ENCODE measurements around the gene ERCC6L2.

The ERCC6L2 gene

DNA sequence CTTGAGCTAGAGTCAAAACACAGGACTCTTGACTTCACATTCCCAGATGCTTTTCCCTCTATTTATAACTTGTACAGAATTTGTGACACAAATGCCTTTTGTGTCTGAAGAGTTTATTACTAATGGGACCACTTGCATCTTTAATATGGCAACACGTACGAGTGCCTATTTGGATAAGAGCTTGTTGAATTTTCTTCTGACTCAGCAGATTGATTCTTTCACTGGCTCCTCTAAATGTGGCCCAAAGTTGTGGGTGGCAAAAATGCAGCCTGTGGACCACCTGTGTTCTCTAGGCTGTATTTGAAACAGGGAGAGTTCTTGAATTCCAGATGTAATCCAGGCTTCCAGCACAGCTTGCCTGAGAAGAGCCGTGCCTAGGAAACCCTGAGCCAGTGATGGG is 34.1 kb upstream of the ERCC6L2 start:
- Histone ChIP-seq H3K27me3 (ENCODE audit: insufficient read depth, low read length) (no peaks in the 10 kb centered on the region), H3K36me3 (ENCODE audit: insufficient read depth, low read depth, low read length) (no peaks in the 10 kb centered on the region), H3K9me3 (ENCODE audit: insufficient read depth, low read depth, low read length) (no peaks in the 10 kb centered on the region; the same call in 1 of the 2 replicates), H3K9ac (ENCODE audit: low read depth, low read length) (no peak overlapping the region), H3K27ac (ENCODE audit: low read length) (no peak overlapping the region), H3K4me3 (ENCODE audit: low read length) (no peak overlapping the region), H3K4me1 (ENCODE audit: insufficient read depth, low read length) (no peaks in the 10 kb centered on the region; the same call in 1 of the 2 replicates)

- Histone ChIP-seq H3K27me3 (ENCODE audit: insufficient read depth, low read length) (no peaks in the 10 kb centered on the region), H3K9ac (ENCODE audit: low read depth, low read length) (no peak overlapping the region), H3K4me1 (ENCODE audit: insufficient read depth, low read length) (no peaks in the 10 kb centered on the region; the same call in 1 of the 2 replicates), H3K36me3 (ENCODE audit: insufficient read depth, low read depth, low read length) (no peaks in the 10 kb centered on the region), H3K4me3 (ENCODE audit: low read length) (no peak overlapping the region), H3K27ac (ENCODE audit: low read length) (no peak overlapping the region), H3K9me3 (ENCODE audit: insufficient read depth, low read depth, low read length) (no peaks in the 10 kb centered on the region; the same call in 1 of the 2 replicates)
Observed at GRCh38 chr9:95845751-95846150, 29.7 kb upstream of the ERCC6L2 start.

GRCh38 chr9:95848764-95849163 is 26.7 kb upstream of the ERCC6L2 start:
- Histone ChIP-seq H3K4me1 (ENCODE audit: insufficient read depth, low read length) (no peaks in the 10 kb centered on the region; the same call in 1 of the 2 replicates), H3K9me3 (ENCODE audit: insufficient read depth, low read depth, low read length) (no peaks in the 10 kb centered on the region; the same call in 1 of the 2 replicates), H3K36me3 (ENCODE audit: insufficient read depth, low read depth, low read length) (no peaks in the 10 kb centered on the region), H3K27me3 (ENCODE audit: insufficient read depth, low read length) (no peaks in the 10 kb centered on the region), H3K4me3 (ENCODE audit: low read length) (no peak overlapping the region), H3K9ac (ENCODE audit: low read depth, low read length) (no peak overlapping the region), H3K27ac (ENCODE audit: low read length) (no peak overlapping the region)

DNA sequence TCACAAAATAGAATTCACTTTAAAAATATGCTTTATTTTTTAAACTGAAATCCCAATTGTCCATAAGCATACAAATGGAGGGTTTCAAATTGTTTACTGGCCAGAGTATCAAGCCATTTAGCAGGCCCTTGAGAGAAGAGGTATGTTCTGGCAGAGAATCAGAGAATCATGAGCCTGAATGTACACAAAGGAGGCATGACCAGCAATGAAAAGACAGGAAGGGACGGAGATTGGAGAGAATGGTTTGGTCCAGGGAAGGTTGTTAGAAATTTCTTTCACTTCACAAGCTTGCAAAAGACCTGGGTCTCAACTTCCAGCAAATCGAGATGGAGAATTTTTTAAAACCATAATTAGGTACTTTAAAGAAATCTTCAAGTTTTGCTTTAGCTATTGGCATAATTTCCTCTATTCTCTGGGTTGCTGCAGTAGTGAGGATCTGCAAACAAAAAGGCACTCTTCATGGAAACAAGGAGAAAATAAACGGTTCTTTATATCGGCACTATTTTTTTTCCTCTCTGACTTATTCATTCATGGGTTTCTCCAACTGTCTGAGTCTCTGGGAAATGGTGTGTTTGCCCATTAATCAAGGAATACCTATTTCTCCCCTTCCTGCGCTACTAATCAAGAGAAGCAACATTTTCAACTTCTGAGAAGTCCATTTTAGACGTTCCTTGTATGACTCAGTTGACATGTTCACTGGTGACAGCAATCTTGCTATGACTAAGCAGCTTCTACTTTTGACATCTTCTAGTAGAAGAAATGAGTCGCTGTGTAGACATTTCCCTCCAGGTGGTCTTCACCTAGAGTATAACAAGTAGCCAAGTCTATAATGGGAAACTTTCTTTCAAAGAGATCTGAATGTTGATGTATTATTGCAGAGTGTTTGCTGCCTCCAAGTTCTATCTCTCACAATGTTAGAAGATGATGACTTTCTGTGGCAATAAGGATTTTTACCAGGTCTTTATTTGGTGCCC is 23.1 kb upstream of the ERCC6L2 start:
- Histone ChIP-seq H3K4me1 (ENCODE audit: insufficient read depth, low read length) (no peaks in the 10 kb centered on the region; the same call in 1 of the 2 replicates), H3K27ac (ENCODE audit: low read length) (no peak overlapping the region), H3K9ac (ENCODE audit: low read depth, low read length) (no peak overlapping the region), H3K4me3 (ENCODE audit: low read length) (no peak overlapping the region), H3K27me3 (ENCODE audit: insufficient read depth, low read length) (no peaks in the 10 kb centered on the region), H3K9me3 (ENCODE audit: insufficient read depth, low read depth, low read length) (no peaks in the 10 kb centered on the region; the same call in 1 of the 2 replicates), H3K36me3 (ENCODE audit: insufficient read depth, low read depth, low read length) (no peaks in the 10 kb centered on the region)

DNA sequence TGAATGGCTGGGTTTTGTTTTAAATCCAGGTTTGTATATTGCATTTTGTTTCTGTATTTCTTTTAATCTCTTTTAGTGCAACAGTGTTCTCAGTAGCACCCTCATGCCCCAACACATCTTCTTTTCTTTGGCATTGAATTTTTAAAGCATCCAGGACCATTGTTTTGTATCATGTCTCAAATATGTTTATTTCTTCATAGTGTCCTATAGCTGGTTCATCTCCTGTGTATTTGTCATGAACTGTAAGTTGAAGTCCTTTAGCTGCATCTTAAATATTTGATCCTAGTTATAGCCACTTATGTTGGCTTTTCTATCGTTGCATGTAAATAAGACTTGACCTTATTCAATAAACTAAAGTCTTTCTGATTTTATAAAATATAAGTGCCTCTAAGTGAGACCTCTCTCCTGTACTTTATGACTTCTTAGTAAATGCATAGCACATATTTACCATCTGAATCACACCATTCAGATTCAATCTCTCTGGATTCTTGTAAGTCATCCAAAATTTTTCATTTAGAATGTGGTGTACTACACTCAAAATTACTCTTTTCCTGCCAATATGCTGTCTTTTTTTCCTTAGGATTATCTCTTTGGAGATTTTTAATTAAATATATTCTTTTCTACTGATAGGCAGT is 21.0 kb upstream of the ERCC6L2 start:
- Histone ChIP-seq H3K4me3 (ENCODE audit: low read length) (no peak overlapping the region), H3K27me3 (ENCODE audit: insufficient read depth, low read length) (no peaks in the 10 kb centered on the region), H3K4me1 (ENCODE audit: insufficient read depth, low read length) (no peaks in the 10 kb centered on the region; the same call in 1 of the 2 replicates), H3K9me3 (ENCODE audit: insufficient read depth, low read depth, low read length) (no peaks in the 10 kb centered on the region), H3K9ac (ENCODE audit: low read depth, low read length) (no peak overlapping the region), H3K27ac (ENCODE audit: low read length) (no peak overlapping the region), H3K36me3 (ENCODE audit: insufficient read depth, low read depth, low read length) (no peaks in the 10 kb centered on the region)

DNA sequence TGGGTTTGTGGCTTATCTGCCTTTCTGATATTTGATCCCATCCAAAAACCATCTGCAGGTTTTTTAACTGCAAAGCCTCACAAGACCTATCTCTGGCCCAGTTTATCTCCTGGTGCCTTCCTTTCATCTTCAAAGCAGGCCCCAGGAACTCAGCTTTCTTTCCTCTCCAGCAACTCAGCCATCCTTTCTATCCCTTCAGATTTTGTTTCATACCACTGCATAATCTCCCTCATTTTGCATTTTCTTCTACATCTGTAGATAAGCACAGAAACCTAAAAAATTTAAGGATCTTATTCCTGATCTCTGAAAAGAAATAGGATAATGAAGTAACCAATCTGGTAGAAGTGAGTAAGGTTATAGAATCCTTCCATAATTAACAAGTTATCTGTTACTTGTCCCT is 19.5 kb upstream of the ERCC6L2 start:
- Histone ChIP-seq H3K4me3 (ENCODE audit: low read length) (no peak overlapping the region), H3K4me1 (ENCODE audit: insufficient read depth, low read length) (no peaks in the 10 kb centered on the region; the same call in 1 of the 2 replicates), H3K9me3 (ENCODE audit: insufficient read depth, low read depth, low read length) (no peaks in the 10 kb centered on the region), H3K9ac (ENCODE audit: low read depth, low read length) (no peak overlapping the region), H3K27ac (ENCODE audit: low read length) (no peak overlapping the region), H3K36me3 (ENCODE audit: insufficient read depth, low read depth, low read length) (no peaks in the 10 kb centered on the region), H3K27me3 (ENCODE audit: insufficient read depth, low read length) (no peaks in the 10 kb centered on the region)

- peaks cover 1% of the 10 kb centered on the region; the same call in 1 of the 2 replicates for H3K9me3 ChIP-seq (ENCODE audit: insufficient read depth, low read depth, low read length)
- no peaks in the 10 kb centered on the region; the same call in 1 of the 2 replicates for H3K4me1 ChIP-seq (ENCODE audit: insufficient read depth, low read length)
- H3K27me3 ChIP-seq (ENCODE audit: insufficient read depth, low read length) = no peaks in the 10 kb centered on the region
- no peak overlapping the region for H3K9ac ChIP-seq (ENCODE audit: low read depth, low read length)
- H3K27ac ChIP-seq (ENCODE audit: low read length) = no peak overlapping the region
- no peak overlapping the region for H3K4me3 ChIP-seq (ENCODE audit: low read length)
- no peaks in the 10 kb centered on the region for H3K36me3 ChIP-seq (ENCODE audit: insufficient read depth, low read depth, low read length)
Observed at GRCh38 chr9:95857124-95857523, 18.4 kb upstream of the ERCC6L2 start.

GRCh38 chr9:95857896-95858295 is 17.6 kb upstream of the ERCC6L2 start:
- Histone ChIP-seq H3K4me3 (ENCODE audit: low read length) (no peak overlapping the region), H3K27ac (ENCODE audit: low read length) (no peak overlapping the region), H3K9ac (ENCODE audit: low read depth, low read length) (no peak overlapping the region), H3K4me1 (ENCODE audit: insufficient read depth, low read length) (no peaks in the 10 kb centered on the region; the same call in 1 of the 2 replicates), H3K27me3 (ENCODE audit: insufficient read depth, low read length) (no peaks in the 10 kb centered on the region), H3K36me3 (ENCODE audit: insufficient read depth, low read depth, low read length) (no peaks in the 10 kb centered on the region), H3K9me3 (ENCODE audit: insufficient read depth, low read depth, low read length) (peaks cover 7% of the 10 kb centered on the region; the same call in 1 of the 2 replicates)

DNA sequence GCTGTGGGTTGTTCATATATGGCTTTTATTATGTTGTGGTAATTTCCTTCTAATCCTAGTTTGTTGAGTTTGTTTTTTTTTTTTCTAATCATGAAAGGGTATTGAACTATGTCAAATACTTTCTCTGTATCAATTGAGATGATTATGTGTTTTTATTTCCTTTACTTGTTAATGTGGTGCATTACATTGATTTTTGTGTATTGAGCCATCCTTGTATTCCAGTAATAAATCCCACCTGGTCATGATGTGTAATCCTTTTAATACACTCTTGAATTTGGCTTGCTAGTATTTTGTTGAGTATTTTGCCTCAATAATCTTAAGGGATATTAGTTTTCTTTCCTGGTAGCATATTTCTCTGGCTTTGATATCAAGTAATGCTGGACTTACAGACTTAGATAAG is 13.1 kb upstream of the ERCC6L2 start:
- no peak overlapping the region for H3K4me3 ChIP-seq (ENCODE audit: low read length)
- no peaks in the 10 kb centered on the region for H3K27me3 ChIP-seq (ENCODE audit: insufficient read depth, low read length)
- H3K9ac ChIP-seq (ENCODE audit: low read depth, low read length) = no peak overlapping the region
- no peak overlapping the region for H3K27ac ChIP-seq (ENCODE audit: low read length)
- H3K36me3 ChIP-seq (ENCODE audit: insufficient read depth, low read depth, low read length) = no peaks in the 10 kb centered on the region
- H3K9me3 ChIP-seq (ENCODE audit: insufficient read depth, low read depth, low read length) = peaks cover 7% of the 10 kb centered on the region; the same call in 1 of the 2 replicates
- no peaks in the 10 kb centered on the region for H3K4me1 ChIP-seq (ENCODE audit: insufficient read depth, low read length)

GRCh38 chr9:95864852-95865580 is 10.5 kb upstream of the ERCC6L2 start:
- no peak overlapping the region for H3K4me3 ChIP-seq (ENCODE audit: low read length)
- no peak overlapping the region for H3K9ac ChIP-seq (ENCODE audit: low read depth, low read length)
- no peaks in the 10 kb centered on the region for H3K27me3 ChIP-seq (ENCODE audit: insufficient read depth, low read length)
- no peaks in the 10 kb centered on the region for H3K4me1 ChIP-seq (ENCODE audit: insufficient read depth, low read length)
- no peaks in the 10 kb centered on the region for H3K36me3 ChIP-seq (ENCODE audit: insufficient read depth, low read depth, low read length)
- peaks cover 7% of the 10 kb centered on the region; the same call in 1 of the 2 replicates for H3K9me3 ChIP-seq (ENCODE audit: insufficient read depth, low read depth, low read length)
- no peak overlapping the region for H3K27ac ChIP-seq (ENCODE audit: low read length)

GRCh38 chr9:95870352-95870751 is 5.1 kb upstream of the ERCC6L2 start:
- Histone ChIP-seq H3K9me3 (ENCODE audit: insufficient read depth, low read depth, low read length) (no peaks in the 10 kb centered on the region), H3K4me1 (ENCODE audit: insufficient read depth, low read length) (peaks cover 6% of the 10 kb centered on the region; the same call in 1 of the 2 replicates), H3K36me3 (ENCODE audit: insufficient read depth, low read depth, low read length) (peaks cover 7% of the 10 kb centered on the region; the same call in 1 of the 2 replicates), H3K27me3 (ENCODE audit: insufficient read depth, low read length) (no peaks in the 10 kb centered on the region), H3K27ac (ENCODE audit: low read length) (no peak overlapping the region), H3K9ac (ENCODE audit: low read depth, low read length) (no peak overlapping the region), H3K4me3 (ENCODE audit: low read length) (no peak overlapping the region)
